22Rv1 (cell line): Measurements from ENCODE around the gene SMIM10L1.
A peak's percentile ranks its signal among the peaks of the same experiment; 100 is the strongest.

Source experiments
- H3K27ac ChIP-seq: fragments of 450-650 bp; 2 replicates; pipeline ENCODE4 v1.5.1; 2017
- ZFX ChIP-seq: fragments of 450-650 bp; IDR thresholded peaks from 2 replicates; pipeline ENCODE4 v1.6.1; 2017; ENCODE audit warnings: antibody characterized with exemption, borderline replicate concordance
- TF ChIP-seq, protein P1 (sequence below): fragments of 450-650 bp; IDR thresholded peaks from 2 replicates; pipeline ENCODE4 v1.5.1; 2017; ENCODE audit warnings: mild to moderate bottlenecking

Gene SMIM10L1

GRCh38 chr12:11182529-11182928, 11.5 kb downstream of the SMIM10L1 start:
- TF ChIP-seq, protein P1, sequence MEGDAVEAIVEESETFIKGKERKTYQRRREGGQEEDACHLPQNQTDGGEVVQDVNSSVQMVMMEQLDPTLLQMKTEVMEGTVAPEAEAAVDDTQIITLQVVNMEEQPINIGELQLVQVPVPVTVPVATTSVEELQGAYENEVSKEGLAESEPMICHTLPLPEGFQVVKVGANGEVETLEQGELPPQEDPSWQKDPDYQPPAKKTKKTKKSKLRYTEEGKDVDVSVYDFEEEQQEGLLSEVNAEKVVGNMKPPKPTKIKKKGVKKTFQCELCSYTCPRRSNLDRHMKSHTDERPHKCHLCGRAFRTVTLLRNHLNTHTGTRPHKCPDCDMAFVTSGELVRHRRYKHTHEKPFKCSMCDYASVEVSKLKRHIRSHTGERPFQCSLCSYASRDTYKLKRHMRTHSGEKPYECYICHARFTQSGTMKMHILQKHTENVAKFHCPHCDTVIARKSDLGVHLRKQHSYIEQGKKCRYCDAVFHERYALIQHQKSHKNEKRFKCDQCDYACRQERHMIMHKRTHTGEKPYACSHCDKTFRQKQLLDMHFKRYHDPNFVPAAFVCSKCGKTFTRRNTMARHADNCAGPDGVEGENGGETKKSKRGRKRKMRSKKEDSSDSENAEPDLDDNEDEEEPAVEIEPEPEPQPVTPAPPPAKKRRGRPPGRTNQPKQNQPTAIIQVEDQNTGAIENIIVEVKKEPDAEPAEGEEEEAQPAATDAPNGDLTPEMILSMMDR: no peak
- TF ChIP-seq ZFX: no peak
- H3K27ac ChIP-seq: no peak overlapping the region

DNA sequence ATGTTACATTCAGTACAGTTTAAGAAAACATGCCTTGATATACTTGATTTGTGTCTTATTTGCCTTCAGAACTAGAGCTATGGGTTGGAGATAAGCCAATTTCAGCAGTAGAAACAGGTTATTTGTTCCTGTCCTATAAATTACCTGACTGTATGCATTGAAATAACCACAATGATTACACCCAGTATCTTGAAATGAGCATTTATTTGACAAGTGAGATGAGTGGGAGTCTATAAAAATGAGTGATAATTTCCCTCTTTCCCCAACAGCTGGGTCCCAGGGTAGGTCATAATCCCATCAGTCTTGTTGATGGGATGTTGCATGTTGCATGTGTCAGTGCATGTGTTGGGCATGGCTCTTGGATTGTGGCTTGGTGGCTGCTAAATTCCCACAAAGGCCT, 12.0 kb downstream of the SMIM10L1 start:
- TF ChIP-seq ZFX: no peak
- TF ChIP-seq, protein P1: no peak
- no peak overlapping the region for H3K27ac ChIP-seq

GRCh38 chr12:11186837-11187236, 15.8 kb downstream of the SMIM10L1 start, which contains the start of gene TAS2R42:
Gene TAS2R42 (minus strand): TSS chr12:11186937. CDS start chr12:11186937, 0 bp downstream.
- no peak within 1 kb of the TSS for H3K27ac ChIP-seq
- TF ChIP-seq ZFX: no peak
- TF ChIP-seq, protein P1: no peak

GRCh38 chr12:11202811-11203210, 31.8 kb downstream of the SMIM10L1 start:
- H3K27ac ChIP-seq: no peak overlapping the region

GRCh38 chr12:11204173-11204572, 33.2 kb downstream of the SMIM10L1 start:
- TF ChIP-seq, protein P1: no peak
- no peak overlapping the region for H3K27ac ChIP-seq

More at GRCh38 chr12:11202811-11203210, 31.8 kb downstream of the SMIM10L1 start:
- no peak for TF ChIP-seq ZFX
- TF ChIP-seq, protein P1: no peak

- H3K27ac ChIP-seq: no peak overlapping the region
- TF ChIP-seq, protein P1: peak; percentile 32
- no peak for TF ChIP-seq ZFX
Observed at GRCh38 chr12:11209113-11209512, 38.1 kb downstream of the SMIM10L1 start.
